Karpas-422 (cell line): ENCODE data around the gene TCHHL1. TPM values are rescaled to one million over a fixed set of nuclear protein-coding genes. Genes with fewer than 3 reads are reported as not detected.
A peak's percentile ranks its signal among the peaks of the same experiment; 100 is the strongest.

Experiments
- DNase-seq: peaks from one replicate; pipeline ENCODE4 v3.0.0-alpha.2; 2015
- H2AFZ ChIP-seq: fragments of 200-600 bp; sonication (generic); 2 replicates; pipeline ENCODE4 v1.6.1; 2014; ENCODE audit warnings: antibody characterized with exemption, low read length, mixed read lengths
- H3K27ac ChIP-seq: fragments of 200-600 bp; sonication (generic); 2 replicates; pipeline ENCODE4 v1.5.1; 2014; ENCODE audit warnings: mild to moderate bottlenecking, low read length, moderate library complexity
- H3K27me3 ChIP-seq: fragments of 200-600 bp; sonication (generic); 2 replicates; pipeline ENCODE4 v1.6.1; 2014; ENCODE audit warnings: low read length, mixed read lengths
- H3K36me3 ChIP-seq: fragments of 200-600 bp; sonication (generic); 2 replicates; pipeline ENCODE4 v1.6.1; 2014; ENCODE audit warnings: low read length, mixed read lengths; ENCODE audit not compliant: insufficient read depth
- H3K4me1 ChIP-seq: fragments of 200-600 bp; sonication (generic); 2 replicates; pipeline ENCODE4 v1.6.1; 2014; ENCODE audit warnings: mild to moderate bottlenecking, low read length, mixed read lengths
- H3K4me2 ChIP-seq: fragments of 200-600 bp; sonication (generic); 2 replicates; pipeline ENCODE4 v1.6.1; 2014; ENCODE audit warnings: low read length, low read depth, mild to moderate bottlenecking; ENCODE audit not compliant: poor library complexity, severe bottlenecking
- H3K4me3 ChIP-seq: fragments of 200-600 bp; sonication (generic); 2 replicates; pipeline ENCODE4 v1.5.1; 2014; ENCODE audit warnings: mild to moderate bottlenecking, antibody characterized with exemption, low read length, mixed read lengths
- H3K79me2 ChIP-seq: fragments of 200-600 bp; sonication (generic); 2 replicates; pipeline ENCODE4 v1.6.1; 2014; ENCODE audit warnings: mild to moderate bottlenecking, low read length, mixed read lengths
- H3K9ac ChIP-seq: fragments of 200-600 bp; sonication (generic); 2 replicates; pipeline ENCODE4 v1.6.0; 2014; ENCODE audit warnings: low read length
- H3K9me2 ChIP-seq: fragments of 200-600 bp; sonication (generic), shearing (Covaris generic); replicated peaks from 2 replicates; pipeline ENCODE4 v1.6.0; 2014; ENCODE audit warnings: mild to moderate bottlenecking, low read length, moderate library complexity; ENCODE audit not compliant: insufficient read depth
- H3K9me3 ChIP-seq: fragments of 300-700, 200-600 bp; sonication (generic); 2 replicates; pipeline ENCODE4 v1.6.1; 2014; ENCODE audit warnings: low read length, mixed read lengths
- H4K20me1 ChIP-seq: fragments of 200-600 bp; sonication (generic); 2 replicates; pipeline ENCODE4 v1.6.1; 2014; ENCODE audit warnings: mild to moderate bottlenecking, antibody characterized with exemption, low read length, low read depth; ENCODE audit not compliant: insufficient read depth
- total RNA-seq: library from RNA; depleted of rRNA; stranded (reverse); fragments of >200 nt; shearing (Covaris generic); gene quantifications from 2 replicates; pipeline ENCODE4 v1.2.3, GENCODE V29; 2014; ENCODE audit warnings: low replicate concordance

TCHHL1 gene
- total RNA-seq, 1 experiment from 2014 or later = not detected

GRCh38 chr1:152050886-152051675, 37.8 kb downstream of the TCHHL1 start:
- Histone ChIP-seq H3K4me1 (peaks cover 18% of the 10 kb centered on the region), H3K27ac (no peak overlapping the region), H2AFZ (no peak overlapping the region), H3K36me3 (no peaks in the 10 kb centered on the region), H3K9me3 (no peaks in the 10 kb centered on the region), H3K9ac (no peak overlapping the region), H3K4me2 (no peak overlapping the region), H4K20me1 (no peaks in the 10 kb centered on the region), H3K27me3 (no peaks in the 10 kb centered on the region), H3K79me2 (no peaks in the 10 kb centered on the region), H3K4me3 (no peak overlapping the region), H3K9me2 (no peaks in the 10 kb centered on the region)
- DNase-seq = no peak

- no peak overlapping the region for H2AFZ ChIP-seq
- H3K9ac ChIP-seq = no peak overlapping the region
- no peak overlapping the region for H3K4me2 ChIP-seq
- no peak overlapping the region for H3K27ac ChIP-seq
- peaks cover 18% of the 10 kb centered on the region for H3K4me1 ChIP-seq
- H4K20me1 ChIP-seq = no peaks in the 10 kb centered on the region
- no peaks in the 10 kb centered on the region for H3K36me3 ChIP-seq
- no peaks in the 10 kb centered on the region for H3K27me3 ChIP-seq
- H3K79me2 ChIP-seq = no peaks in the 10 kb centered on the region
- no peak overlapping the region for H3K4me3 ChIP-seq
- no peaks in the 10 kb centered on the region for H3K9me2 ChIP-seq
- no peaks in the 10 kb centered on the region for H3K9me3 ChIP-seq
- no peak for DNase-seq
Observed at GRCh38 chr1:152049291-152050083, 39.4 kb downstream of the TCHHL1 start.

GRCh38 chr1:152048416-152049009, 40.4 kb downstream of the TCHHL1 start:
- no peaks in the 10 kb centered on the region for H3K9me2 ChIP-seq
- H3K9ac ChIP-seq = peak overlapping the region; percentile 63
- no peaks in the 10 kb centered on the region for H3K36me3 ChIP-seq
- peaks cover 18% of the 10 kb centered on the region for H3K4me1 ChIP-seq
- peak overlapping the region; percentile 43 for H3K27ac ChIP-seq
- no peaks in the 10 kb centered on the region for H3K9me3 ChIP-seq
- peak overlapping the region; percentile 55; the same call in 1 of the 2 replicates for H3K4me3 ChIP-seq
- H3K4me2 ChIP-seq = peak overlapping the region; percentile 73
- no peak for DNase-seq
- H4K20me1 ChIP-seq = no peaks in the 10 kb centered on the region
- H3K79me2 ChIP-seq = no peaks in the 10 kb centered on the region
- H3K27me3 ChIP-seq = no peaks in the 10 kb centered on the region
- H2AFZ ChIP-seq = peak overlapping the region; percentile 45

GRCh38 chr1:152047730-152048415, 41.0 kb downstream of the TCHHL1 start:
- Histone ChIP-seq H3K36me3 (no peaks in the 10 kb centered on the region), H3K4me1 (peaks cover 18% of the 10 kb centered on the region), H3K27me3 (no peaks in the 10 kb centered on the region), H3K4me2 (peak overlapping the region; percentile 73), H3K9ac (peak overlapping the region; percentile 63), H4K20me1 (no peaks in the 10 kb centered on the region), H3K9me3 (no peaks in the 10 kb centered on the region), H3K4me3 (peak overlapping the region; percentile 55; the same call in 1 of the 2 replicates), H2AFZ (peak overlapping the region; percentile 45), H3K9me2 (no peaks in the 10 kb centered on the region), H3K27ac (peak overlapping the region; percentile 43), H3K79me2 (no peaks in the 10 kb centered on the region)
- DNase-seq = peak; percentile 93

- peak overlapping the region; percentile 73 for H3K4me2 ChIP-seq
- no peaks in the 10 kb centered on the region for H3K9me3 ChIP-seq
- no peaks in the 10 kb centered on the region for H3K27me3 ChIP-seq
- peak overlapping the region; percentile 43 for H3K27ac ChIP-seq
- no peaks in the 10 kb centered on the region for H3K36me3 ChIP-seq
- H3K4me3 ChIP-seq = peak overlapping the region; percentile 55; the same call in 1 of the 2 replicates
- H3K9ac ChIP-seq = peak overlapping the region; percentile 63
- no peaks in the 10 kb centered on the region for H3K9me2 ChIP-seq
- no peak for DNase-seq
- peaks cover 18% of the 10 kb centered on the region for H3K4me1 ChIP-seq
- no peaks in the 10 kb centered on the region for H3K79me2 ChIP-seq
- peak overlapping the region; percentile 45 for H2AFZ ChIP-seq
- H4K20me1 ChIP-seq = no peaks in the 10 kb centered on the region
Observed at GRCh38 chr1:152047413-152047729, 41.5 kb downstream of the TCHHL1 start.

DNA sequence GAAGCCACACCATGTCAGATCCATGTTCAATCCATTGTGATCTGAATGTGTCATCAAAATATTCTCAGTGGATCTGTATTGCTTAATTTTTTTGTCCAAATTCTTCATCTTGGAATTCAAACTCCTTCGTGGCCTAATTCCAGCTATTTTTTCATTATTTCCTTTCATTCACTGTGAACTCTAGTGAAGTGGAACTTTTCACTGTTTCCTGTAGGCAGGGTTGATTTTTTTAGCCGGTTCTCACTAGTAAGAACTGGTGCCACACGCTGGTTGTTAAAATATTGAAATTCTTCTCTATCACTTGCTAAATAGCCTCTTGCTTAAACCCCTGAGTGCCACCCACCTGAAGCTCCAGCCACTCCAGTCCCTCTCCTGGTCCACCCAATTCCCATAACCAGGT, 44.5 kb downstream of the TCHHL1 start:
- DNase-seq = no peak
- Histone ChIP-seq H2AFZ (no peak overlapping the region), H4K20me1 (no peaks in the 10 kb centered on the region), H3K27me3 (no peaks in the 10 kb centered on the region), H3K9me3 (no peaks in the 10 kb centered on the region), H3K4me2 (no peak overlapping the region), H3K27ac (no peak overlapping the region), H3K4me3 (no peak overlapping the region), H3K79me2 (no peaks in the 10 kb centered on the region), H3K36me3 (no peaks in the 10 kb centered on the region), H3K9me2 (no peaks in the 10 kb centered on the region), H3K4me1 (peaks cover 24% of the 10 kb centered on the region), H3K9ac (no peak overlapping the region)

DNA sequence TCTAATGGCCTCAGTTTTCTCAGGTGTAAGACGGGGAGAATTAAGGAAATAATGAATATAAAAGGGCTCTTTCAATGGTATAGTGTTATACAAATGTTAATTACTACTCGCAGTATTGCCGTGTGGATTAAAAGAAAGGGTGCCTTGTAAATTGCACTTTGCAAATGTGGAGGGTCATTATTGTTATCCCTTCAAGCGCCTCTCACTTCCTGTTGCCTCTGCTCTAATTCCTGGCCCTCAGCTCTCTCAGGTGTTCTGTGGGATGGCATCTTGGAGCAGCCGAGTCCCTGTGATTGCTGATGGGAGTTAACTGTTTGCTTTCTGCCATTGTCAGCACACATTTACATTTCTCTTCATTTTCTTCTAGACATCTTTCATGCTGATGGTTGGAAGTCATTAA, 45.0 kb downstream of the TCHHL1 start:
- Histone ChIP-seq H3K27me3 (no peaks in the 10 kb centered on the region), H3K4me1 (peaks cover 25% of the 10 kb centered on the region), H3K27ac (no peak overlapping the region), H3K9me3 (no peaks in the 10 kb centered on the region), H3K79me2 (no peaks in the 10 kb centered on the region), H3K4me2 (no peak overlapping the region), H3K4me3 (no peak overlapping the region), H2AFZ (no peak overlapping the region), H3K36me3 (no peaks in the 10 kb centered on the region), H3K9ac (no peak overlapping the region), H3K9me2 (no peaks in the 10 kb centered on the region), H4K20me1 (no peaks in the 10 kb centered on the region)
- DNase-seq = no peak

GRCh38 chr1:152042030-152042429, 46.8 kb downstream of the TCHHL1 start:
- Histone ChIP-seq H3K27ac (no peak overlapping the region), H2AFZ (no peak overlapping the region), H3K9me2 (no peaks in the 10 kb centered on the region), H3K4me1 (peaks cover 19% of the 10 kb centered on the region), H3K4me2 (no peak overlapping the region), H3K4me3 (no peak overlapping the region), H3K79me2 (no peaks in the 10 kb centered on the region), H3K27me3 (no peaks in the 10 kb centered on the region), H3K36me3 (no peaks in the 10 kb centered on the region), H3K9ac (no peak overlapping the region), H4K20me1 (no peaks in the 10 kb centered on the region), H3K9me3 (no peaks in the 10 kb centered on the region)
- no peak for DNase-seq
